HG03575 (cell line): Measurements from ENCODE around the gene OBSCN.
A peak's percentile ranks its signal among the peaks of the same experiment; 100 is the strongest.

Experiments used
- ATAC-seq: cut with Tn5 transposase; IDR thresholded peaks from one replicate; pipeline ENCODE4 v1.9.1; 2021; ENCODE audit not compliant: unreplicated experiment, insufficient number of reproducible peaks, low FRiP score; ENCODE audit errors: extremely low read depth

OBSCN gene

GRCh38 chr1:228207851-228208821 lies at the start of gene OBSCN:
Gene OBSCN (plus strand): TSS chr1:228208044. CDS start chr1:228211784, 3,740 bp downstream.
- no peak for ATAC-seq

GRCh38 chr1:228158151-228159007 lies 49.5 kb upstream of the OBSCN start:
- no peak for ATAC-seq

- no peak for ATAC-seq
These were observed 48.7 kb upstream of the OBSCN start for GRCh38 chr1:228159008-228159665.

- no peak for ATAC-seq
These were observed 47.6 kb upstream of the OBSCN start for GRCh38 chr1:228160201-228160761.

GRCh38 chr1:228161362-228161761 lies 46.5 kb upstream of the OBSCN start:
- no peak for ATAC-seq

GRCh38 chr1:228161866-228162265 lies 46.0 kb upstream of the OBSCN start:
- no peak for ATAC-seq

GRCh38 chr1:228162286-228163006 lies 45.4 kb upstream of the OBSCN start:
- ATAC-seq, result no peak

- ATAC-seq, result no peak
These were observed 44.7 kb upstream of the OBSCN start for GRCh38 chr1:228163007-228163753.

GRCh38 chr1:228163776-228164519 lies 43.9 kb upstream of the OBSCN start:
- no peak for ATAC-seq

GRCh38 chr1:228164561-228165371 lies 43.1 kb upstream of the OBSCN start:
- peak; percentile 6 for ATAC-seq

- peak; percentile 35 for ATAC-seq
These were observed 42.3 kb upstream of the OBSCN start, which contains the start of gene IBA57 for GRCh38 chr1:228165372-228166169. Gene IBA57 (plus strand): TSS chr1:228165804. CDS start chr1:228165817, 13 bp downstream.

GRCh38 chr1:228166170-228166936 lies 41.5 kb upstream of the OBSCN start:
- ATAC-seq, result peak; percentile 6

GRCh38 chr1:228168563-228169270 lies 39.1 kb upstream of the OBSCN start:
- no peak for ATAC-seq

- no peak for ATAC-seq
These were observed 38.5 kb upstream of the OBSCN start for GRCh38 chr1:228169345-228169744.
